Measurements from ENCODE around the gene IDS.
"Not testable (repeated sequence)": the region's sequence is repeated elsewhere in the genome, so short reads cannot be mapped to it uniquely, and the experiment has no call there.

IDS gene, protein sequence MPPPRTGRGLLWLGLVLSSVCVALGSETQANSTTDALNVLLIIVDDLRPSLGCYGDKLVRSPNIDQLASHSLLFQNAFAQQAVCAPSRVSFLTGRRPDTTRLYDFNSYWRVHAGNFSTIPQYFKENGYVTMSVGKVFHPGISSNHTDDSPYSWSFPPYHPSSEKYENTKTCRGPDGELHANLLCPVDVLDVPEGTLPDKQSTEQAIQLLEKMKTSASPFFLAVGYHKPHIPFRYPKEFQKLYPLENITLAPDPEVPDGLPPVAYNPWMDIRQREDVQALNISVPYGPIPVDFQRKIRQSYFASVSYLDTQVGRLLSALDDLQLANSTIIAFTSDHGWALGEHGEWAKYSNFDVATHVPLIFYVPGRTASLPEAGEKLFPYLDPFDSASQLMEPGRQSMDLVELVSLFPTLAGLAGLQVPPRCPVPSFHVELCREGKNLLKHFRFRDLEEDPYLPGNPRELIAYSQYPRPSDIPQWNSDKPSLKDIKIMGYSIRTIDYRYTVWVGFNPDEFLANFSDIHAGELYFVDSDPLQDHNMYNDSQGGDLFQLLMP

GRCh38 chrX:149504915-149505651 is at the start of gene IDS:
Gene IDS, minus strand, starts transcription at chrX:149505306. Its CDS starts 169 bp downstream, at chrX:149505137.
- DNase-seq (ENCODE audit: low read depth), result peak; percentile 81

GRCh38 chrX:149551939-149552248 is 46.8 kb upstream of the IDS start:
- DNase-seq (ENCODE audit: low read depth), result not testable (repeated sequence)

GRCh38 chrX:149551245-149551938 is 46.3 kb upstream of the IDS start:
- not testable (repeated sequence) for DNase-seq (ENCODE audit: low read depth)

DNA sequence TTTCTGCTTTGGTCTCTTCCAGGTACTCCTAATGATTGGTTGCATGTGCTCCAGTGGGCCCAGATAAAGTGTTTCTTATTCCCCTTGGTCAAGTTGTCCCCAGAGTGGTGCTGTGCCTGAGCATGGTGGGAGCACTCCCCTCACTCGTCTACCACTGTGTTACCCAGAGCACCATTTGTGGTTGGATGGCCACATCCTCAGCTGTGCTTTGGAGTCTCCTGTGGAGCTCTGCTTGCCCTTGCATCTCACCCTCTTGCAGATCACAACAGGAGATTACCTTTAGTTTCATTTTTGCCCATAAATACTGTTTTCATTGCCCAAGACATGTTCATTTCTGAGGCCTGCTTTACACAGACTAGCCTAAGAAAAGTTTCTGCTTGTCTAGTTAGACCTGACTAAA is 45.3 kb upstream of the IDS start:
- DNase-seq (ENCODE audit: low read depth), result not testable (repeated sequence)

- not testable (repeated sequence) for DNase-seq (ENCODE audit: low read depth)
Observed at GRCh38 chrX:149549701-149550100, 44.6 kb upstream of the IDS start, which contains the start of gene HSFX3. Gene HSFX3, minus strand, starts transcription at chrX:149549924. Its CDS starts 72 bp downstream, at chrX:149549852.

GRCh38 chrX:149547782-149548181 is 42.7 kb upstream of the IDS start:
- DNase-seq (ENCODE audit: low read depth), result not testable (repeated sequence)

DNA sequence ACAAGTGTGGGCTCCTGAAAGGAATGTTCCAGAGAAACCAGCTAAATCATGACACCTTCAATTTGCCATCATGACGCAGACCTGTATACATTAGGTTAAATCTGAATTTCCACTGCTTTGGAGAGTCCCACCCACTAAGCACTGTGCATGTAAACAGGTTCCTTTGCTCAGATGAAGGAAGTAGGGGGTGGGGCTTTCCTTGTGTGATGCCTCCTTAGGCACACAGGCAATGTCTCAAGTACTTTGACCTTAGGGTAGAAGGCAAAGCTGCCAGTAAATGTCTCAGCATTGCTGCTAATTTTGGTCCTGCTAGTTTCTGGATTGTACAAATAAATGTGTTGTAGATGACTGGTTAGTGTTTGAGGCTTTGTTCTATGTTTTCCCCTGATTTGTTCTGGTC is 41.9 kb upstream of the IDS start:
- not testable (repeated sequence) for DNase-seq (ENCODE audit: low read depth)

- not testable (repeated sequence) for DNase-seq (ENCODE audit: low read depth)
Observed at GRCh38 chrX:149545545-149546543, 40.7 kb upstream of the IDS start.

GRCh38 chrX:149541521-149542047 is 36.5 kb upstream of the IDS start:
- DNase-seq (ENCODE audit: low read depth), result no peak

DNA sequence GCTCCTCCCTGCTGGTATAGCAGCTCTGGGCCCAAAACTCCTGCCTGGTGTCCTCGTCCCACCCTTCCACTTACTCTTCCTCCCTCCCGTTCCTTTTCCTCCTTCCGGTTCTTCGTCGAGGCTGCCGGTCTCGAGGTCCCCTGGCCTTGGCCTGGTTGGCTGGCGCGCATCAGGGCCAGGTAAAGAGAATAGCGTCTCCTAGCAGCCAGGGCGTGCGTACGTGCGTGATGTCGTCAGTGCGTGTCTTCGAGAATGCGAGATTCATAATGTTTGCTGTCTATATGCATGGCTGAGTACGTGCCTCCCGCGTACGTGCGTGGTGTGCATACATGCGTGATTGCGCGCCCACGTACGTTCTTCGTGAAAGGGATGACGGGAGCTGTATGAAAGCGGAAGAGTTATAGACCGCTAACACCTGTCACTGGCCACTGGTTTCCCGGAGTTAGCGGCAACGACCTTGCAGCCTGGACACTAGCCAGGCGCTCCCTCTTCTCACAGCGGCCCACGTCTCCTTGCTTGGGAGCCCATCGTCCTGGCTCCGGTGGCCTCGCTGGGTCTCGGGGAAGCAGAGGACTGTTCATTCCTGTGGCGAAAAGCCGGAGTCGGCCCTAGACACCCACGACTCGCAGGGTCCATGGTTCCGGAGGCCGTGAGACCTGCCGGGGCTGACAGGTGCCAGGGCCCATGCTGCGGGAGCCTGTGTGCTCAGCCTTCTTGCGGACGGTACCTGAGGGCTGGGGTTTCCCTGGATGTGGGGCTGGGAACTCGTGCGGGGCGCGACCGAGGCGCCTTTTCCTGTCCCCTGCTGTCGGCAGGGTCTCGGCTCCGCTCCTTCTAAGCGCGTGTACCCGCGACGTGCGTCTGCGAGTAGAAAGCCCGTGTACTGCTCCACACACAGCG is 35.8 kb upstream of the IDS start, which contains the start of gene EOLA1:
EOLA1 (plus strand) TSS at position 392 of the 900 bp plus-strand sequence. CDS start 4,619 bp downstream, outside the sequence.
- DNase-seq (ENCODE audit: low read depth), result peak; percentile 78

- peak; percentile 77 for DNase-seq (ENCODE audit: low read depth)
Observed at GRCh38 chrX:149540131-149540620, 35.1 kb upstream of the IDS start.

DNA sequence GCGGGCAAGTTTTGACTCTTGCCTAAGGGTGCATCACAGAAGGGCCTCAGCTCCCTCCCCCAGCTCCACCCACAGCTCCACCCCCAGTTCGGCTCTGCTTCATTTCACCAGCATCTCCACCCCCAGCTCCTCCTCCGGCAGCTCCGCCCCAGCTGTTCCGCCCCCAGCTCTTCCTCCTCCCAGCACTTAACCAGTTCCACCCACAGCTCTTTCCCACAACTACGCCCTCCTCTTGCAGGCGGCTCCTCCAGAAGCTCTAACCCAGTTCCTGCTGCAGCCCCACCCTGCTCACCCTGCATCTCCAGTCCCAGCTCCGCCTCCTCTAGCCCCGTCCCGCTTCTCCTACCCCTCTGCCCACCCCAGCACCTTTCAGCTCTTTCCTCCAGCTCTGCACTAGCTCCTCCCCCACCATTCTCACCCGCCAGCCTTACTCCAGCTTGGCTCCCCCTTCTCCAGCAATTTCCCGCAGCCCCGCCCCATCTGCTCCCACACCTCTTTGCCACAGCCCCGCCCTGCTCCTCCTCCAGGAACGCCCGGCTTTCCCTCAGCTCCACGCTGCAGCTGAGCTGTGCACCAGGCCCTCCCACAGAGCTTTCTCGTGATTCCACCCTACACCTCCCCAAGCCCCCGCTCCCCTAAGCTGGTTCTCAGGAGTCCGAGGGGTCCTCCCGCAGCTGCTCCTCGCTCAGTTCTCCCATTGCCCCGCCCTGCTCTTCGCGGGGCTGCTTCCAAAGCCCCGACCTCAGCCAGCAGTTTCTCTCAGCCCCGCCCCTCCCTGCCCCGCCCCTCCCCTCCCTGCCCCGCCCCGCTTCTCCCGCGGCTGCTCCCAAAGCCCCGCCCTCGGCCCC is 34.4 kb upstream of the IDS start:
- peak; percentile 70 for DNase-seq (ENCODE audit: low read depth)

DNA sequence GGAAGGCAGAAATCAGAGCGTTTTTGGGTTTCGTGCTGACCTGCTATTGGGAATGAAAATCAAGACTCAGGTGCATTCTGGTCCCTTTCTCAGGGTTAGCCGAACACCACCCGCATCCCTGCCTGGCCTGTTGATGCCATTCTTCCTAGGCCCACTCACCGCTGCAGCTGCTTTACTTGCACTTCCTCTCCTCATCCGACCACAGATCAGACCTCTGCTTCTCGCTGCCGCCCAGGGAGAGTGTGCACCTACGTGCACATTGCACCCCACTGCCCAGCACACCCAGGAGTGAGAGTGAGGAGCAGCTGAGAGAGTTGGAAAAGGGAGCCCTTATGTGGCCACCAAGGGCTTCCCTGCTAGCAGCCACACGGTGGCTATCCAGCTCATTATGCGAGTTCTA is 32.4 kb upstream of the IDS start:
- DNase-seq (ENCODE audit: low read depth), result not testable (repeated sequence)

DNA sequence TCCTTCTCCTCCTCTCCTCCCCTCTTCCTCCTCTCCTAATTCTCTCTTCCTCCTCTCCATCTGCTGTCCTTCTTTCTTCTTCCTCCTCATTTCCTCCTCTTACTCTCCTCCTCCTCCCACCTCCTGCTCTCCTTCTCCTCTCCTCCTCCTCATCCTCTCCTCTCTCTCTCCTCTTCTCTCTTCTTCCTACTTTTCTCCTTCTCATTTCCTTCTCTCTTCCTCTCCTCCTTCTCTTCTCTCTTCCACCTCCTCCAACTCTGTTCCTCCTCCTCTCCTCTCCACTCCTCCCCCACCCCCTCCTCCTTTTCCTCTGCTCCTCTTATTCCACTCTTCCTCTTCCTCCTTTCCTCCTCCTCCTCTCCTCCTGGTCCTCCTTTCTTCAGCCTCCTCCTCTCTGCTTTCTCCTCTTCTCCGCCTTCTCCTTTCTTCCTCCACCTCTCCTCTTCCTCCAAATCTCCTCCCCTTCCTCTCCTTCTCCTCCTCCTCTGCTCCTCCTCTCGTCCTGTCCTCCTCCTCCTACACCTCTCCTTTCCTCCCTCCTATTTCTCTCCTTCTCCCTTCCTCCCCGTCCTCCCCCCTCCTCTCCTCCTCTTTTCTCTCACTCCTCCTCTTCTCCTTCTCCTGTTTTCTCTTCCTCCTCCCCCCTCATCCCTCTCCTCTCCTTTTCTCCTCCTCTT is 30.0 kb upstream of the IDS start:
- not testable (repeated sequence) for DNase-seq (ENCODE audit: low read depth)

GRCh38 chrX:149533999-149534398 is 28.9 kb upstream of the IDS start:
- DNase-seq (ENCODE audit: low read depth), result not testable (repeated sequence)

DNA sequence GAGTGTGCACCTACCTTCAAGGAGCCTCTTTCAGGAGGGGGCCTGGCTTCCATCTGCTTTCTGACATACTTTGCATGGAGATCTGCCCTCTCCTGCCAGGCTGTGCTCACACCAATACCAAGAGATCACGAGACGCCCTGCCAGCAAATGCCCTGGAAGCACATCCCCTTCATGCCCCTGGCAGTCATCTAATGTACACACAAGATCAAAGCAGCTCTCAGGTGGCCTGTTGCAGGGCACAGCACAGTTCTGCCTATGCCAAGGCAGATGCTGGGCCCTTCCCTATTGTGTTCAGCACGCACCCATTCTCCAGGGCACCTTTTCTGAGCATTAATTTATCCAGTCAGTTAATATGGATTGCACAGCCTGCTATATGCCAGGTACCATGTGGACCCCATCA is 27.8 kb upstream of the IDS start:
- not testable (repeated sequence) for DNase-seq (ENCODE audit: low read depth)

DNA sequence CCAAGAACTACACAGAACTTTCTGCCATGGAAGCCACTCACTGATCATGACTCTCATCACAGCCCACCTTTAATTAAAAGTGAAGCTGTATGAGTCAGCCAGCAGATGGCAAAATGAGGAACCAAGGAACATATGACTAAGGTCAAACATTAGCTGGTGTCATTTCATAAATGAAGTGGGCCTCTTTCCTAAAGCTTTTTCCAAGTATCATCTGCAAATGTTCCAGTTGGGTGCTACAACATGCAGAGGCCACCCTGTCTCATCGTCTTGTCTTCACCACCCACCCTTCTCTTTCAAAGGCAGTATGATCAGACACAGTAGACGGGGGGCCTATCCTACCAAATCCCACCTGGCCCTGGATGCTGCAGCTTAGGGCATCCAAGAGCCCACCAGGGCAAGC is 26.5 kb upstream of the IDS start:
- DNase-seq (ENCODE audit: low read depth), result no peak

- no peak for DNase-seq (ENCODE audit: low read depth)
Observed at GRCh38 chrX:149528381-149528780, 23.3 kb upstream of the IDS start.
